Stimulated activated CD8-positive, alpha-beta memory T cell treated with anti-CD3 and anti-CD28 coated beads, Interleukin-4, amount 100 ng/mL, for 48 hours (primary cell): Measurements from ENCODE around the gene ASTN1.

Experiments used
- DNase-seq: peaks from one replicate; pipeline ENCODE4 v3.0.0-alpha.2; 2020

The ASTN1 gene

DNA sequence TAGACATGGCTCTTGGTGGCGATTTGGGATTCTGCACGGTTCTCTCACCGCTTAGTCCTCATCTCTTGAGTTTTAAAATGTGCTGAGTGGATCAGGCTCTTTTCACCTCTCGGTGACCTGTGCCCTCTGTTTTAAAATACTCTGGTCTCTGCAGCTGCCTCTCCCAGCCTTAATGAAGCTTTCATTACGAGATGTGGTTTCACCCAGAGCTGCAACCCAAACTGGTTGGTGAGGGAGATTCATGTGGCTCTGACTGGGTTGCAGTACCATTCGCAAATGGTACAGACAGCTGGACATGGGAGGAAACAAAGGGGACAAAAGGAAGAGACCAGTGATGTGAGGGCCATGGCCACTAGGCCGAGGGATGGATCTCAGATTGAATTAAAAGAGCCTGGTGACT is 258.9 kb downstream of the ASTN1 start:
- DNase-seq: no peak

GRCh38 chr1:176904057-176904751 is 260.3 kb downstream of the ASTN1 start:
- no peak for DNase-seq

DNA sequence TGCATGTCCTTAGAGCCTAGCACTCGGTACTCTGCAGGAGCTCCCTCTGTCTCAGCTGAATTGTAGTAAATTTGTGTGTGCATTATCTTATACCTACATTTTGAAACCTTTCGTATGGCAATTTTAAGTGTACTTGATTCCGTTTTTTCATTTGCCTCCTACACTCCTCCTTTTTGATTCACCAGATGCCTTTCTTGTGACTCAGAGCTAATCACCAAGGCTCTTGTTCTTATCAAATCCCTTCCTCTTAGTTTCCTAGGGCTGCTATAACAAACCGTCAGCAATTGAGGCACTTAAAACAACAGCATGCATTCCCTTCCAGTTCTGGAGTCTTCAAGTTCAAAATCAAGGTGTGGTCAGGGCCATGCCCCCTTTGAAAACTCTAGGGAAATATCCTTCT is 261.0 kb downstream of the ASTN1 start:
- DNase-seq: no peak

DNA sequence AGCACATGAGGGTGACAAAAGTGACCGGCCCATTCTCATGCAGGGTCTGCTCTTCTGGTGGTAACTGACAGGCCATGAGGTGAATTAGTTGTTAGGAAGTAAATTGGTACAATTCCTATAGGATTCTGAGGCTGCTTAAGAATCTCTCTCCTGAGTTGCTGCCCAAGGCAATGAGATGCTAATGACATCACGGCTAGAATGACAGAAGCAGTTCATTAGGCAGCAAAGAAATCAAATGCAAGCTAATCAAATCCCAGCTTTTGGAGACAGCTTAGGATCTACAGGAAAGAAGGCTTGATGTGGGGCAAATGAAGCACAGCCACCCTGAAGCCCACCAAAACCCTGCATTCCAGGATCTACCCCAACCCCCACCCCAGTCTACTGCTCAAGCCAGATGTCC is 265.2 kb downstream of the ASTN1 start:
- DNase-seq: no peak

GRCh38 chr1:176897350-176898236 is 266.9 kb downstream of the ASTN1 start:
- DNase-seq: peak; percentile 75

- DNase-seq: no peak
These were observed 268.3 kb downstream of the ASTN1 start for GRCh38 chr1:176896216-176896615.

GRCh38 chr1:176894450-176894849 is 270.1 kb downstream of the ASTN1 start:
- DNase-seq: no peak

DNA sequence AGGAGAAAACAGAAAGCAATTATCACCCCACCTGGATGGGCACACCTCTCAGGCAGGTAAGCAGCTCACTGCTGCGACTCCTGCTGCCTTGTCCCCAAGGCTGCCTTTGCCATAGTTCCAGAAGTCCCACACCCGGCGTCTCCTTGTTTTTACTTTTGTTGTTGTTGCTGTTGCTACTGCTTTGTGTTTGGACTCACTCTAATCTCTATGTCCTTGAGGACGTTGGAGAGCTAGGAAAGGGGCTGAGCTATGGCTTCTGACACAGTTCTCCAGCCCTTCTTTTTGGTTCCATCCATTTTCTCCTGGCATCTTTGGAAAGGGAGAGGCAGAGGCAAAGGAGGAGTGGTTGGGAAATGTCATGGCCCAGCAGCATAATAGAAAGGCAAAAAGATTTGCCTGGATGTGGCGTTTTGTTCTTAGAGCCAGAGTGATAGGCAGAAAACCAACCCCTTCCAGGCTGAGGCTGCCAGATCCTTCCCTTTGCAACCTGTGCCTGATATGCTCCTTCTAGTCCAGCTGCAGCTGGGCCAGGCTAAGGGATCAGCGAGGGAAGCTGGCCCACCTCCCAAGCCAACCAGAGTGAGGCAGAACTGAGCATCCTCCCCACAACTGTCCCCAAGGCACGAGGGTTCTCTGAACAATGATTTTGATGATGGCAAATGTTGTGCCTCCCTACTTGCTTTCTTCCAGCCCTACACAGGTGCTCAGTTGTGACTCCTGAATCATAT is 270.7 kb downstream of the ASTN1 start:
- no peak for DNase-seq

DNA sequence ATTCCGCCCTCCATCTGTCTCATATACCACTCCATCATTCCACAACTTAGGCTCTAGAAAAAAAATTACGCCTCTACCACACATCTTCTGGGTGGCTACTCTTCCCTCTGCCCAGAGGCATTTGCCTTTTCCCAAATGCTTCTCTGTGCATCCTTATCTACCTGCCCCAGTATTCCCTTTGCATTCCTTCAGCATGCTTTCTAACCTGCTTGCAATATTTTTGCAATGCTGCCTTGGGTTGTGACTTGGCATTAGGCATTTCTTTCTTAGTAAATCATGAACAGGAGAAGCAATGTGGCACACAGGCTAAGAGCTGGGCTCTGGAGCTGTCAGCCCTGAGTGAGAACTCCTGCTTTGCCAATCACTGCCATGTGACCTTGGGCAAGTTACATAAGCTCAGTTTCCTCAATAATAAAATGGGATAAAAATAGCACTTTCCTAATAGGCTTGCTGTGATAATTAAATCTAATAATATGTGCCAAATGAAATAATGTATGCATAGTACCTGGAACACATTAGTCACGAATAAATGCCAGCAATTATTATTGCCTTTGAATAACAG is 276.0 kb downstream of the ASTN1 start:
- no peak for DNase-seq

DNA sequence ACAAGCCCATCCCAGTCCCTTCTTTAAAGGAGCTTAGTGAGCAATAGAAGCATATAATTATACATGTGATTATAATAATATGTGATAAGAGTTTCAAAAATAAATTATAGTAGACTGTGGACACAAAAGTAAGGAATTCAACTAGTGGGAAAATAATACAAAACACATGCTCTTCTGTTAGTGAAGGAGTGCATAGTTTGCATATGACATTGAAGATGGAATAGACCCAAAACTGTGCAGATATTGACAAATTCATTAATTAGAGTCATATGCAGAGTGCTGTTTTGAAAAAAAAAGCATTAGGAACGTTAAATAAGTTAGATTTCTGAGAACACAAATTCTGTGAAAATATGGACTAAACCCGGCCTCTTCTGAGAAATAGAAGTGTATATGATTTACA is 278.8 kb downstream of the ASTN1 start:
- DNase-seq: no peak

- DNase-seq: no peak
These were observed 279.2 kb downstream of the ASTN1 start for GRCh38 chr1:176885341-176885740.

DNA sequence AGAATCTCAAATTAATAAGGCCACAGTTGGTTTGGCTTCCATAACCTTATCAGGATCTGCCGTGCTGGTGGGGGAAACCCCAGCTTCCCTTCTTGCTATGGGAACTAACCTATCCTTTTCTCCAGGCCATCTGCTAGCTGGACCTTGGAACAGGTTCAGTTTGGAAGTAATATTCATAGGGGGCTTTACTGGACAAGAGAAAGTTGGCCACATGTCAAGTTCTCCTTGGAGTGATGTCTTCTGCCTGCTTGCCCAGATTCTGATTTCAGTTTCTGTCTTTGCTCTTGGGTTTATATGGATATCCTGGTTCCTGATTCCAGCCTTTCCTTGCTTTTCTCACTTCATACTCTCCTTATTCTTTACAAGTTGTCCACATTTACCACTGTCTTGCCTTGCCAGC is 279.6 kb downstream of the ASTN1 start:
- no peak for DNase-seq

- DNase-seq: no peak
These were observed 280.2 kb downstream of the ASTN1 start for GRCh38 chr1:176884286-176884685.

- peak; percentile 80 for DNase-seq
These were observed 283.4 kb downstream of the ASTN1 start for GRCh38 chr1:176880955-176881595.

GRCh38 chr1:176879784-176880620 is 284.5 kb downstream of the ASTN1 start:
- DNase-seq: no peak

- DNase-seq: no peak
These were observed 285.6 kb downstream of the ASTN1 start for GRCh38 chr1:176878750-176879536.

- no peak for DNase-seq
These were observed 287.0 kb downstream of the ASTN1 start for GRCh38 chr1:176877557-176877956.

DNA sequence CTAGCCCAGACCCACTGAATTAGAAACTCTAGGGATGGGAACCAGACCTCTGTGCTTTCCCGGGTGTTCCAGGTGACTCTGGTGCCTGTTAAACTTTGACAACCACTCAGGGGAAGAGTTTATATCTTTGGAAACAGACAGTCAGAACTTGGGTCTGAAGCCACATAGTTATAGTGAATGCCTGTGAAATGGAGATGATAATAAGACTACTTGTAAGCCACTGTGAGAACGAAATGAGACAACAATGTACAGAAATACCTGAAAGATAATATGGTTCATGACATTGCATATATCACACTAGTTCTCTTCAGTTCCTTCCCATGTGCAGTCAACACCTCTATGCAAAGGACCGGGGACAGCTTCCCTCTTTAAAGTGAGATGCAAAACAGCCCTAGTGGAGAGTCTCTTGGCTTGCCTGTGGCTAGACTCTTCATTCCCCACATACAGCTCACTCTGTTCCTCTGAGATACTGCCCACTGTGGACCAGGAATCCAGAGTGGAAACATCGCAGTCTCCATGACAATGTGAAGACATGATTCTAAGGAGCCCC is 287.5 kb downstream of the ASTN1 start:
- no peak for DNase-seq

DNA sequence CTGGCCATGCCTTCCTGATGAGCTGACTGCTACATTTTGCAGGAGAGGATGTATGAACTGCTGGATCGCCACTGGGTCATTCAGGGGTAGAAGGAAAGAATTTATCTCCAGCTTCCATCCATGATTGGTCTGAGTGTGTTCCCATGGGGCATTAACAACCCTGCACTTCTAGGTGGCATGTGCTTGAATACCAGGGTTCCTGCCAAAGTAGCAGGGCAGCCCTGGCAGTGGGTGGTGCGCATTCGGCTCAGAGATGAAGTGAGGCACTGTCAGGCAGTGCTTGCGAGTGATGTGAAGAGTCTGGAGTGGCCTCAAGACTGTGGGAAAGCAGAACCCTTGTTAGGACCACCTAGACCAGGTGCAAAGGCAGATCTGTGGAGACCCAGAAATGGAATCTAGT is 294.9 kb downstream of the ASTN1 start:
- DNase-seq: no peak

DNA sequence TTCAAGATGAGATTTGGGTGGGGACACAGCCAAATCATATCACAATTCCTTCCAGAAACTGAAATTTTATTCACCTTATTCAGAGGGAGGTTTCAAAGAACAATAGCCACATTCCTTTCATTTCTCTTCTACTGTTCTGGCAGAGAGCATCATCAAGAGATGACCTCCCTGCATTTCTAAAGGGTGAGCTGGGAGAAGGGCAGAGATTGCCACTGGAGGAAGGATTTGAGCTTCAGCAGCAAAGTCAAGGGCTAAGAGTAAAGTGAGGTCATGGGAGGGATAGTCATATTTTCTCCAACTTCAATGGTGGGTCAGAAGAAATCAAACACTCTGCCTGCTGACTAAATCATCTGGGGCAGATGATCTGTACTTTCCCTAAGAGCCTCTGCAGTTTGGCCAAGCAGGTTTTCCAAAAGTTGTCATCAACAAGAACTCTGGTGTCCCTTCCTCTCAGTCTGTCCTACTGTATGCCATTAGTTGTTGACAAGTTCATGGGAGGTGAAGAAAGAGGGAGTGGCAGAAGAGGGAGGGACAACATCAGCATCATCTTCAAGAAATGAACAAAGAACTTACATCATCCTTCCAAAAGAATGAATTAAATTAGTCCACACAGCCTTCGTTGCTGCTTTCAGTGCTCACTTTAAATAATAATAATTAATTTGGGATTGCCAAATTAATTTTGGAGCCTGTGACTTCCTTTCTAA is 298.3 kb downstream of the ASTN1 start:
- DNase-seq: no peak
